ENCODE data around the gene STRN.

STRN gene

DNA sequence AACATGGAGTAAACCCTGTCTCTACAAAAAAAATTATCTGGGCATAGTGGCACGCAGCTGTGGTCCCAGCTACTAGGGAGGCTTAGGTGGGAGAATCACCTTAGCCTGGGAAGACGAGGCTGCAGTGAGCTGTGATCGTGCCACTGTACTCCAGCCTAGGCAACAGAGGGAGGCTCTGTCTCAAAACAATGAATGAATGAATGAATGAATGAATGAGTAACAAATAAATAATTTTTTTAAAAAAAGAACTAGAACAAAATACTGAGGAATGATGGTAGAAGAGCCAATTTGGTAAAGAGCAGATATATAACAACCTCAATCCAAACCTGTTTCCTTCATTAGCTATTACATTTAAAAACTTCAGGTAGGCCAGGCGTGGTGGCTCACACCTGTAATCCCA, 60.1 kb downstream of the STRN start (continued):
- TF ChIP-seq TCF4 (CRISPR knock-in tag; IDR thresholded peaks at IDR 0.05; ENCODE audit: borderline replicate concordance) (no peak), ZNF70 (CRISPR knock-in tag; IDR thresholded peaks at IDR 0.05) (no peak)

- no peak for TF ChIP-seq PPARA (CRISPR knock-in tag; IDR thresholded peaks at IDR 0.05; ENCODE audit: borderline replicate concordance)
- no peak for TF ChIP-seq ESRRG (CRISPR knock-in tag; IDR thresholded peaks at IDR 0.05)
- TF ChIP-seq BACH2 (CRISPR knock-in tag; IDR thresholded peaks at IDR 0.05; ENCODE audit: borderline replicate concordance), result no peak
- no peak for TF ChIP-seq POU6F1 (CRISPR knock-in tag; IDR thresholded peaks at IDR 0.05; ENCODE audit: borderline replicate concordance, low read depth)
- TF ChIP-seq SNAI2 (CRISPR knock-in tag; IDR thresholded peaks at IDR 0.05), result no peak
- no peak for ATAC-seq
Observed at GRCh38 chr2:36904636-36905035, 61.7 kb downstream of the STRN start.

DNA sequence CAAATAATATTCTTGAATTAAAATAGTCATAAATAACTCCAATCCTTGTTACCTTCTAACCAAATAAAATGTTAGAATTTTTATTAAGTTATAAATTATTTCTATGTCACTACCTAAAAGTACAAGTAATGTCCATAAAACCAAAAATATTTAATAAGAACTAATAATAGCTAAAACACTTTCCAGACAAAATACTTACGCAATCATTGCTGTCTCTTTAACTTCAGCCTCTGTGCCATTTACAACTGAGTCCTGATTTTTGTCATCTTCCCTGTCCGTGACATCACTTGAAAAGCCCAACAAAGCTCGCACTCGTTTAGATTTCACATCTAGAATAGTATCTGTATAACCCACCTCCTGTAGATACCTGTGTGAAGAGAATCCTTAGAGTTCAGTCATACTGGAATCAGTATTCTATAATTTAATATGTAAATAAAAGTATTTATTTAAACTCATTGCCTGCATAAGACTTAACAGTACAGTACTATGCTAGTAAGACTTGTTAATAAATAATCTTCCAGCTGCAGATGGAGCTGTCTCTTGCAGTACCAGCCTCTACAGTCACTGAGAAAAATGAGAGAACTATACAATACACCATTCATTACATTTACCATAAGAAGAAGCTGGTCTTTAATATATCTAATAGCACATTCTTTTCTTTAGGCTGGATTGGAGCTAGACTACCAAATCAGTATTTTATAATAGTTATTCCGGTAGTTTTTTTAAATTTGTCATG, 63.8 kb downstream of the STRN start:
- no peak for ATAC-seq
- TF ChIP-seq ZNF8 (CRISPR knock-in tag; IDR thresholded peaks at IDR 0.05) (no peak), RARB (CRISPR knock-in tag; IDR thresholded peaks at IDR 0.05) (no peak), POU6F1 (CRISPR knock-in tag; IDR thresholded peaks at IDR 0.05; ENCODE audit: borderline replicate concordance, low read depth) (no peak), ZC3H10 (CRISPR knock-in tag; IDR thresholded peaks at IDR 0.05) (no peak), ZFP3 (CRISPR knock-in tag; IDR thresholded peaks at IDR 0.05) (no peak), ARNTL (CRISPR knock-in tag; IDR thresholded peaks at IDR 0.05; ENCODE audit: borderline replicate concordance, low read depth) (no peak), CREB5 (CRISPR knock-in tag; IDR thresholded peaks at IDR 0.05; ENCODE audit: low read depth) (no peak), ISL1 (CRISPR knock-in tag; IDR thresholded peaks at IDR 0.05) (no peak), GLIS3 (CRISPR knock-in tag; IDR thresholded peaks at IDR 0.05) (no peak), CSRNP3 (CRISPR knock-in tag; IDR thresholded peaks at IDR 0.05) (no peak), ZFP30 (CRISPR knock-in tag; IDR thresholded peaks at IDR 0.05) (no peak), TSHZ2 (CRISPR knock-in tag; IDR thresholded peaks at IDR 0.05) (no peak), ZNF565 (CRISPR knock-in tag; conservative IDR thresholded peaks at IDR 0.05; ENCODE audit: low read depth) (no peak), SNAI2 (CRISPR knock-in tag; IDR thresholded peaks at IDR 0.05) (no peak)

DNA sequence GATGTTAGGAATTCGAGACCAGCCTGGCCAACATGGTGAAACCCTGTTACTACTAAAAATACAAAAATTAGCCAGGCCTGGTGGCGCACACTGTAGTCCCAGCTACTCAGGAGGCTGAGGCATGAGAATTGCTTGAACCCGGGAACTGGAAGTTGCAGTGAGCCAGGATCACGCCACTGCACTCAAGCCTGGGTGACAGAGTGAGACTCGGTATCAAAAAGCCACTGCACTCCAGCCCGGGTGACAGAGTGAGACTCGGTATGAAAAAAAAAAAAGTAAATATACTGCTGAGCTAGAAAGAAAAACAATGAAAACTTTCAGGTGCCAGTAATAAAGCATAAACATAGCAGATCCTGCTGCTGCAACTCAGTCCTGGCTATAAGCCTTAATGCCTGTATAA, 73.5 kb downstream of the STRN start:
- ATAC-seq, result no peak
- no peak for TF ChIP-seq ZFP3 (CRISPR knock-in tag; IDR thresholded peaks at IDR 0.05)
- no peak for TF ChIP-seq CREB5 (CRISPR knock-in tag; IDR thresholded peaks at IDR 0.05; ENCODE audit: low read depth)
- TF ChIP-seq ZNF8 (CRISPR knock-in tag; IDR thresholded peaks at IDR 0.05), result no peak
- TF ChIP-seq OSR1 (CRISPR knock-in tag; IDR thresholded peaks at IDR 0.05), result no peak
- no peak for TF ChIP-seq CSRNP3 (CRISPR knock-in tag; IDR thresholded peaks at IDR 0.05)
- no peak for TF ChIP-seq ESRRG (CRISPR knock-in tag; IDR thresholded peaks at IDR 0.05)
- no peak for TF ChIP-seq BACH2 (CRISPR knock-in tag; IDR thresholded peaks at IDR 0.05; ENCODE audit: borderline replicate concordance)
- no peak for TF ChIP-seq GLIS3 (CRISPR knock-in tag; IDR thresholded peaks at IDR 0.05)
- TF ChIP-seq ZC3H10 (CRISPR knock-in tag; IDR thresholded peaks at IDR 0.05), result no peak
- TF ChIP-seq ISL1 (CRISPR knock-in tag; IDR thresholded peaks at IDR 0.05), result no peak
- TF ChIP-seq ARNTL (CRISPR knock-in tag; IDR thresholded peaks at IDR 0.05; ENCODE audit: borderline replicate concordance, low read depth), result no peak
- TF ChIP-seq PPARA (CRISPR knock-in tag; IDR thresholded peaks at IDR 0.05; ENCODE audit: borderline replicate concordance), result no peak
- TF ChIP-seq TCF4 (CRISPR knock-in tag; IDR thresholded peaks at IDR 0.05; ENCODE audit: borderline replicate concordance), result no peak
